Measurements from ENCODE around the gene RASSF6. TPM values are rescaled to one million over a fixed set of nuclear protein-coding genes. Genes with fewer than 3 reads are reported as not detected.

The RASSF6 gene
- total and polyA plus RNA-seq, 2 of the 8 experiments (the other 6 are each of a cell fraction or from before 2014, with no cell fraction given) = 0.03 to 0.28 TPM

DNA sequence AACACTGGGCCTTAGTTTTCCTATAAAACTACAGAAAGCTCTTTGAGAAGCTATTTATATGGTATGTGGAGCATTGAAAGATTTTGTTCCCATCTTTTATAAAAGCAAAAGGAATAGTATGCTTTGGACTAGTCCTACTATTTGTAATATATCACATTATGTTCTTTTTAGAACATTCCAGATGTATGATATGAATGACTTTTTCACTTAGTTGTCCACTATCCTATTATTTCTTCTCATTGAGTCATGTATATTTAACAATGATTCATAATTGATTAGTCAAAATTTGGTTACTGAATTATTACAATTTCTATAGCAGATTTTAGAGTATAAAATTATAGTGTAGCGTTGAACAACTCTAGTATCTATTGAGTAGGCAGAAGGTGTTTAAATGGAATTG, 34.2 kb downstream of the RASSF6 start (continued):
- TF ChIP-seq, protein P1, sequence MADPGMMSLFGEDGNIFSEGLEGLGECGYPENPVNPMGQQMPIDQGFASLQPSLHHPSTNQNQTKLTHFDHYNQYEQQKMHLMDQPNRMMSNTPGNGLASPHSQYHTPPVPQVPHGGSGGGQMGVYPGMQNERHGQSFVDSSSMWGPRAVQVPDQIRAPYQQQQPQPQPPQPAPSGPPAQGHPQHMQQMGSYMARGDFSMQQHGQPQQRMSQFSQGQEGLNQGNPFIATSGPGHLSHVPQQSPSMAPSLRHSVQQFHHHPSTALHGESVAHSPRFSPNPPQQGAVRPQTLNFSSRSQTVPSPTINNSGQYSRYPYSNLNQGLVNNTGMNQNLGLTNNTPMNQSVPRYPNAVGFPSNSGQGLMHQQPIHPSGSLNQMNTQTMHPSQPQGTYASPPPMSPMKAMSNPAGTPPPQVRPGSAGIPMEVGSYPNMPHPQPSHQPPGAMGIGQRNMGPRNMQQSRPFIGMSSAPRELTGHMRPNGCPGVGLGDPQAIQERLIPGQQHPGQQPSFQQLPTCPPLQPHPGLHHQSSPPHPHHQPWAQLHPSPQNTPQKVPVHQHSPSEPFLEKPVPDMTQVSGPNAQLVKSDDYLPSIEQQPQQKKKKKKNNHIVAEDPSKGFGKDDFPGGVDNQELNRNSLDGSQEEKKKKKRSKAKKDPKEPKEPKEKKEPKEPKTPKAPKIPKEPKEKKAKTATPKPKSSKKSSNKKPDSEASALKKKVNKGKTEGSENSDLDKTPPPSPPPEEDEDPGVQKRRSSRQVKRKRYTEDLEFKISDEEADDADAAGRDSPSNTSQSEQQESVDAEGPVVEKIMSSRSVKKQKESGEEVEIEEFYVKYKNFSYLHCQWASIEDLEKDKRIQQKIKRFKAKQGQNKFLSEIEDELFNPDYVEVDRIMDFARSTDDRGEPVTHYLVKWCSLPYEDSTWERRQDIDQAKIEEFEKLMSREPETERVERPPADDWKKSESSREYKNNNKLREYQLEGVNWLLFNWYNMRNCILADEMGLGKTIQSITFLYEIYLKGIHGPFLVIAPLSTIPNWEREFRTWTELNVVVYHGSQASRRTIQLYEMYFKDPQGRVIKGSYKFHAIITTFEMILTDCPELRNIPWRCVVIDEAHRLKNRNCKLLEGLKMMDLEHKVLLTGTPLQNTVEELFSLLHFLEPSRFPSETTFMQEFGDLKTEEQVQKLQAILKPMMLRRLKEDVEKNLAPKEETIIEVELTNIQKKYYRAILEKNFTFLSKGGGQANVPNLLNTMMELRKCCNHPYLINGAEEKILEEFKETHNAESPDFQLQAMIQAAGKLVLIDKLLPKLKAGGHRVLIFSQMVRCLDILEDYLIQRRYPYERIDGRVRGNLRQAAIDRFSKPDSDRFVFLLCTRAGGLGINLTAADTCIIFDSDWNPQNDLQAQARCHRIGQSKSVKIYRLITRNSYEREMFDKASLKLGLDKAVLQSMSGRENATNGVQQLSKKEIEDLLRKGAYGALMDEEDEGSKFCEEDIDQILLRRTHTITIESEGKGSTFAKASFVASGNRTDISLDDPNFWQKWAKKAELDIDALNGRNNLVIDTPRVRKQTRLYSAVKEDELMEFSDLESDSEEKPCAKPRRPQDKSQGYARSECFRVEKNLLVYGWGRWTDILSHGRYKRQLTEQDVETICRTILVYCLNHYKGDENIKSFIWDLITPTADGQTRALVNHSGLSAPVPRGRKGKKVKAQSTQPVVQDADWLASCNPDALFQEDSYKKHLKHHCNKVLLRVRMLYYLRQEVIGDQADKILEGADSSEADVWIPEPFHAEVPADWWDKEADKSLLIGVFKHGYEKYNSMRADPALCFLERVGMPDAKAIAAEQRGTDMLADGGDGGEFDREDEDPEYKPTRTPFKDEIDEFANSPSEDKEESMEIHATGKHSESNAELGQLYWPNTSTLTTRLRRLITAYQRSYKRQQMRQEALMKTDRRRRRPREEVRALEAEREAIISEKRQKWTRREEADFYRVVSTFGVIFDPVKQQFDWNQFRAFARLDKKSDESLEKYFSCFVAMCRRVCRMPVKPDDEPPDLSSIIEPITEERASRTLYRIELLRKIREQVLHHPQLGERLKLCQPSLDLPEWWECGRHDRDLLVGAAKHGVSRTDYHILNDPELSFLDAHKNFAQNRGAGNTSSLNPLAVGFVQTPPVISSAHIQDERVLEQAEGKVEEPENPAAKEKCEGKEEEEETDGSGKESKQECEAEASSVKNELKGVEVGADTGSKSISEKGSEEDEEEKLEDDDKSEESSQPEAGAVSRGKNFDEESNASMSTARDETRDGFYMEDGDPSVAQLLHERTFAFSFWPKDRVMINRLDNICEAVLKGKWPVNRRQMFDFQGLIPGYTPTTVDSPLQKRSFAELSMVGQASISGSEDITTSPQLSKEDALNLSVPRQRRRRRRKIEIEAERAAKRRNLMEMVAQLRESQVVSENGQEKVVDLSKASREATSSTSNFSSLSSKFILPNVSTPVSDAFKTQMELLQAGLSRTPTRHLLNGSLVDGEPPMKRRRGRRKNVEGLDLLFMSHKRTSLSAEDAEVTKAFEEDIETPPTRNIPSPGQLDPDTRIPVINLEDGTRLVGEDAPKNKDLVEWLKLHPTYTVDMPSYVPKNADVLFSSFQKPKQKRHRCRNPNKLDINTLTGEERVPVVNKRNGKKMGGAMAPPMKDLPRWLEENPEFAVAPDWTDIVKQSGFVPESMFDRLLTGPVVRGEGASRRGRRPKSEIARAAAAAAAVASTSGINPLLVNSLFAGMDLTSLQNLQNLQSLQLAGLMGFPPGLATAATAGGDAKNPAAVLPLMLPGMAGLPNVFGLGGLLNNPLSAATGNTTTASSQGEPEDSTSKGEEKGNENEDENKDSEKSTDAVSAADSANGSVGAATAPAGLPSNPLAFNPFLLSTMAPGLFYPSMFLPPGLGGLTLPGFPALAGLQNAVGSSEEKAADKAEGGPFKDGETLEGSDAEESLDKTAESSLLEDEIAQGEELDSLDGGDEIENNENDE (IDR thresholded peaks at IDR 0.05; ENCODE audit: insufficient replicate concordance, low read length) = no peak
- TF ChIP-seq RAD21 (IDR thresholded peaks at IDR 0.05 in 1 of 2, conservative IDR thresholded peaks at IDR 0.05 in 1 of 2; ENCODE audit: low read depth in 2 of 2, low read length in 2 of 2) (no peak), NANOG (IDR thresholded peaks at IDR 0.05; ENCODE audit: insufficient read depth, low read depth, low read length, poor library complexity, severe bottlenecking) (no peak), TAF1 (IDR thresholded peaks at IDR 0.05; ENCODE audit: low read depth, low read length) (no peak), TAF7 (optimal IDR thresholded peaks at IDR 0.05; ENCODE audit: borderline replicate concordance, low read depth, low read length) (no peak), ATF3 (IDR thresholded peaks at IDR 0.05; ENCODE audit: insufficient read depth, low read depth, low read length) (no peak), TCF12 (IDR thresholded peaks at IDR 0.05; ENCODE audit: low read depth, low read length) (no peak), CEBPB (IDR thresholded peaks at IDR 0.05; ENCODE audit: low read depth, low read length) (no peak)

All from H1 (cell line).